ENCODE results near the gene PDILT. TPM values are rescaled to one million over a fixed set of nuclear protein-coding genes. Genes with fewer than 3 reads are reported as not detected.

Gene PDILT
- total RNA-seq, 1 experiment from 2014 or later: not detected

GRCh38 chr16:20409398-20410120 is 5.0 kb upstream of the PDILT start, which contains the start of gene ACSM5:
Gene ACSM5, plus strand, starts transcription at chr16:20409534. Its CDS starts 1,951 bp downstream, at chr16:20411485.
- H3K36me3 ChIP-seq (ENCODE audit: insufficient read depth, low read length, poor library complexity, severe bottlenecking): no peaks in the 10 kb centered on the region
- POLR2A ChIA-PET (ENCODE audit: low non-redundant PET): no interaction called here
- DNase-seq (ENCODE audit: low spot score): no peak
- H3K4me3 ChIP-seq (ENCODE audit: low read depth, low read length, poor library complexity, severe bottlenecking): no peak within 1 kb of the TSS
- H3K4me1 ChIP-seq (ENCODE audit: insufficient read depth, low read length, poor library complexity, severe bottlenecking): no peaks in the 10 kb centered on the region
- CTCF ChIA-PET: no interaction called here
- H3K27me3 ChIP-seq (replicated peaks; ENCODE audit: insufficient read depth, low read depth, low read length, poor library complexity): no peaks in the 10 kb centered on the region
- intact Hi-C loops (cut with micrococcal nuclease; ENCODE audit: unreplicated experiment): no loop called here
- no peaks in the 10 kb centered on the region for H3K9me3 ChIP-seq (ENCODE audit: low read depth, low read length, poor library complexity, severe bottlenecking)
- no TSS peak for BruUV-seq (replicated peaks)
- TF ChIP-seq CTCF (conservative IDR thresholded peaks at IDR 0.05; ENCODE audit: low read depth, low read length) (no peak), EZH2 (IDR thresholded peaks at IDR 0.05; ENCODE audit: borderline replicate concordance, low read depth, low read length, poor library complexity, severe bottlenecking) (no peak)
- H3K27ac ChIP-seq (ENCODE audit: low read depth, low read length, poor library complexity, severe bottlenecking): no peak within 1 kb of the TSS

GRCh38 chr16:20402651-20403050 is 1.9 kb downstream of the PDILT start:
- no peak for TF ChIP-seq EZH2 (IDR thresholded peaks at IDR 0.05; ENCODE audit: borderline replicate concordance, low read depth, low read length, poor library complexity, severe bottlenecking)
- H3K27ac ChIP-seq (ENCODE audit: low read depth, low read length, poor library complexity, severe bottlenecking): no peak overlapping the region
- no peaks in the 10 kb centered on the region for H3K36me3 ChIP-seq (ENCODE audit: insufficient read depth, low read length, poor library complexity, severe bottlenecking)
- ChIA-PET CTCF (no interaction called here), POLR2A (ENCODE audit: low non-redundant PET) (no interaction called here)
- no TSS peak for BruUV-seq (replicated peaks)
- H3K9me3 ChIP-seq (ENCODE audit: low read depth, low read length, poor library complexity, severe bottlenecking): no peaks in the 10 kb centered on the region
- no peaks in the 10 kb centered on the region for H3K27me3 ChIP-seq (replicated peaks; ENCODE audit: insufficient read depth, low read depth, low read length, poor library complexity)
- intact Hi-C loops (cut with micrococcal nuclease; ENCODE audit: unreplicated experiment): no loop called here
- no peak overlapping the region for H3K4me3 ChIP-seq (ENCODE audit: low read depth, low read length, poor library complexity, severe bottlenecking)
- DNase-seq (ENCODE audit: low spot score): no peak
- H3K4me1 ChIP-seq (ENCODE audit: insufficient read depth, low read length, poor library complexity, severe bottlenecking): no peaks in the 10 kb centered on the region

- no peak for DNase-seq (ENCODE audit: low spot score)
- no peaks in the 10 kb centered on the region for H3K36me3 ChIP-seq (ENCODE audit: insufficient read depth, low read length, poor library complexity, severe bottlenecking)
- H3K9me3 ChIP-seq (ENCODE audit: low read depth, low read length, poor library complexity, severe bottlenecking): no peaks in the 10 kb centered on the region
- ChIA-PET CTCF (interaction anchor here (1.0 kb wide), 1 partner anchor 16 kb away, joined by 3 read pairs; no protein-coding TSS in a partner anchor), POLR2A (ENCODE audit: low non-redundant PET) (no interaction called here)
- TF ChIP-seq CTCF (conservative IDR thresholded peaks at IDR 0.05; ENCODE audit: low read depth, low read length) (no peak), EZH2 (IDR thresholded peaks at IDR 0.05; ENCODE audit: borderline replicate concordance, low read depth, low read length, poor library complexity, severe bottlenecking) (no peak)
- intact Hi-C loops (cut with micrococcal nuclease; ENCODE audit: unreplicated experiment): no loop called here
- no peak overlapping the region for H3K27ac ChIP-seq (ENCODE audit: low read depth, low read length, poor library complexity, severe bottlenecking)
- no peaks in the 10 kb centered on the region for H3K27me3 ChIP-seq (replicated peaks; ENCODE audit: insufficient read depth, low read depth, low read length, poor library complexity)
- BruUV-seq (replicated peaks): no TSS peak
- H3K4me1 ChIP-seq (ENCODE audit: insufficient read depth, low read length, poor library complexity, severe bottlenecking): no peaks in the 10 kb centered on the region
- no peak overlapping the region for H3K4me3 ChIP-seq (ENCODE audit: low read depth, low read length, poor library complexity, severe bottlenecking)
Measured at GRCh38 chr16:20401475-20402016, 3.0 kb downstream of the PDILT start.
